HepG2 (cell line): ENCODE results near the gene NFYB. TPM values are rescaled to one million over a fixed set of nuclear protein-coding genes. Genes with fewer than 3 reads are reported as not detected.

Experiments
- ATAC-seq: fragments of 200-7000 bp; cut with Tn5 transposase; 3 replicates; pipeline ENCODE4 v1.9.1; 2020; ENCODE audit warnings: mild to moderate bottlenecking, moderate library complexity
- BruUV-seq: library from RNA; stranded (reverse); fragments of 400-500 nt; replicated peaks from 2 replicates; lab custom pipeline; 2021; lab: Mats Ljungman, UMichigan
- CTCF ChIA-PET: fragments of 300-600 bp; formaldehyde crosslinking; extraction: SDS; loops from one replicate; lab custom pipeline; 2021; ENCODE audit warnings: low total read pairs, inconsistent platforms, low intra/inter-chr PET ratio; lab: Yijun Ruan, JAX
- POLR2A ChIA-PET: fragments of 350-600 bp; sonication (Branson Sonifier 250); formaldehyde crosslinking; loops from one replicate; lab custom pipeline; 2020; ENCODE audit warnings: antibody characterized with exemption, inconsistent platforms; lab: Yijun Ruan, JAX
- DNase-seq: peaks from one replicate; pipeline ENCODE4 v3.0.0-alpha.2; 2015; ENCODE audit warnings: low spot score
- FAIRE-seq: peaks from 3 replicates; lab custom pipeline; 2011; peaks lifted over from hg19 to GRCh38; lab: Jason Lieb, UNC
- H2AFZ ChIP-seq: one replicate; pipeline ENCODE4 v1.6.1; 2011; ENCODE audit warnings: low read length, inconsistent platforms
- H3K27ac ChIP-seq: fragments of 300-600 bp; 3 replicates; pipeline ENCODE4 v1.8.0; 2011; ENCODE audit warnings: mixed run types, mild to moderate bottlenecking, mixed read lengths, low read length, inconsistent platforms; ENCODE audit not compliant: insufficient read depth; ENCODE audit errors: extremely low read length
- H3K27me3 ChIP-seq, 2 experiments: fragments of 200-600 bp in 1 of 2; 2 replicates in 1 of 2; 3 replicates in 1 of 2; pipeline versions ENCODE4 v1.6.0 to v1.8.0; 2011; ENCODE audit warnings: low read length in 2 of 2, mild to moderate bottlenecking in 2 of 2, moderate library complexity in 2 of 2, inconsistent platforms in 1 of 2; ENCODE audit not compliant: insufficient read depth in 2 of 2, control insufficient read depth in 1 of 2
- H3K36me3 ChIP-seq, 2 experiments: fragments of 200-600 bp in 1 of 2; replicated peaks in 1 of 2; 2 replicates in 1 of 2; 3 replicates in 1 of 2; pipeline versions ENCODE4 v1.5.1 to v1.8.0; 2011; ENCODE audit warnings: low read length in 2 of 2, inconsistent platforms in 1 of 2; ENCODE audit not compliant: insufficient read depth in 2 of 2, control insufficient read depth in 1 of 2
- H3K4me1 ChIP-seq: 2 replicates; pipeline ENCODE4 v1.5.1; 2012; ENCODE audit warnings: low read length, inconsistent platforms; ENCODE audit not compliant: insufficient read depth
- H3K4me2 ChIP-seq: 2 replicates; pipeline ENCODE4 v1.6.0; 2011; ENCODE audit warnings: low read depth, low read length, inconsistent platforms
- H3K4me3 ChIP-seq, 3 experiments: fragments of 200-600 bp in 1 of 3; sonication (generic), shearing (Covaris generic) in 1 of 3; replicated peaks in 1 of 3; 2 replicates each; pipeline ENCODE4 v1.5.1; 2011 to 2016; ENCODE audit warnings: low read length in 3 of 3, inconsistent platforms in 2 of 3, low read depth in 2 of 3, mild to moderate bottlenecking in 2 of 3, control low read depth in 1 of 3, mixed read lengths in 1 of 3; ENCODE audit not compliant: insufficient read depth in 1 of 3
- H3K79me2 ChIP-seq: one replicate; pipeline ENCODE4 v1.6.1; 2011; ENCODE audit warnings: low read length, inconsistent platforms; ENCODE audit not compliant: insufficient read depth
- H3K9ac ChIP-seq: 2 replicates; pipeline ENCODE4 v1.6.0; 2011; ENCODE audit warnings: mild to moderate bottlenecking, low read depth, low read length, inconsistent platforms; ENCODE audit not compliant: insufficient read depth
- H3K9me3 ChIP-seq: 2 replicates; pipeline ENCODE4 v1.5.1; 2012; ENCODE audit warnings: mild to moderate bottlenecking, low read length
- H4K20me1 ChIP-seq: 2 replicates; pipeline ENCODE4 v1.6.0; 2011; ENCODE audit warnings: inconsistent platforms, mild to moderate bottlenecking, low read length, moderate library complexity; ENCODE audit not compliant: insufficient read depth
- BRCA1 ChIP-seq: sonication (generic); formaldehyde crosslinking; IDR thresholded peaks from 2 replicates; pipeline ENCODE4 v1.4.0; 2020; ENCODE audit warnings: missing genetic modification reagents
- NR3C1 ChIP-seq: sonication (generic); formaldehyde crosslinking; IDR thresholded peaks from 2 replicates; pipeline ENCODE4 v1.4.0; 2020; ENCODE audit warnings: missing genetic modification reagents
- SIX1 ChIP-seq: sonication (generic); formaldehyde crosslinking; IDR thresholded peaks from 2 replicates; pipeline ENCODE4 v1.4.0; 2020; ENCODE audit warnings: missing genetic modification reagents, borderline replicate concordance
- ZNF225 ChIP-seq: sonication (generic); formaldehyde crosslinking; IDR thresholded peaks from 2 replicates; pipeline ENCODE4 v1.4.0; 2020; ENCODE audit warnings: mild to moderate bottlenecking, missing genetic modification reagents
- ZNF446 ChIP-seq: sonication (generic); formaldehyde crosslinking; IDR thresholded peaks from 2 replicates; pipeline ENCODE4 v1.5.0; 2020; ENCODE audit warnings: mild to moderate bottlenecking, missing genetic modification reagents
- ZNF720 ChIP-seq: sonication (generic); formaldehyde crosslinking; IDR thresholded peaks from 2 replicates; pipeline ENCODE4 v1.4.0; 2020; ENCODE audit warnings: missing genetic modification reagents
- WGBS: methylation state at CpG from one replicate; pipeline ENCODE4 v1.1.6; 2017; ENCODE audit warnings: low lambda C conversion rate; 5-methylcytosine and 5-hydroxymethylcytosine counted together
- in situ Hi-C: cut with HindIII; loops from 2 replicates; pipeline ENCODE4 v1.10.0; 2017; ENCODE audit warnings: low pct_unique_long_range_greater_than_20kb; ENCODE audit not compliant: extremely low pct_ligation_motif_present
- intact Hi-C: fragments of 100-400 bp; cut with micrococcal nuclease; formaldehyde crosslinking; loops from one replicate; pipeline ENCODE4 v1.10.0; 2022; ENCODE audit not compliant: unreplicated experiment
- polyA plus RNA-seq, 8 experiments: library from polyadenylated mRNA; depleted of rRNA in 3 of 8; stranded (reverse) in 7 of 8; unstranded in 1 of 8; fragments of >200 nt; fragmentation: Illumina TruSeq in 4 of 8; extraction: Trizol in 4 of 8; gene quantifications; 2 replicates each; pipeline versions ENCODE4 v1.2.1 to v1.2.3, GENCODE V29; 2011 to 2016; ENCODE audit warnings: low read depth in 4 of 8, missing spikeins in 1 of 8, mixed read lengths in 1 of 8; ENCODE audit not compliant: insufficient read depth in 1 of 8
- total RNA-seq, 5 experiments: library from RNA; depleted of rRNA; stranded (reverse); fragments of >200 nt; fragmentation: Illumina TruSeq; extraction: Trizol; gene quantifications; 2 replicates each; pipeline ENCODE4 v1.2.3, GENCODE V29; 2016; ENCODE audit warnings: low read depth in 1 of 5
- TF ChIP-seq, protein P1 (sequence below): sonication (generic); formaldehyde crosslinking; IDR thresholded peaks from 2 replicates; pipeline ENCODE4 v1.8.1; 2023; ENCODE audit warnings: missing genetic modification reagents, inconsistent platforms, borderline replicate concordance
- TF ChIP-seq, protein P2 (sequence below): IDR thresholded peaks from 2 replicates; pipeline ENCODE4 v1.6.1; 2016; ENCODE audit warnings: mild to moderate bottlenecking, missing biosample characterization, missing genetic modification reagents
- TF ChIP-seq, protein P3 (sequence below): sonication (generic); formaldehyde crosslinking; IDR thresholded peaks from 2 replicates; pipeline ENCODE4 v1.8.0; 2022; ENCODE audit warnings: missing genetic modification reagents, mild to moderate bottlenecking, moderate library complexity, borderline replicate concordance

NFYB gene
- total and polyA plus RNA-seq, 2 of the 13 experiments (the other 11 are each of a cell fraction or from before 2014, with no cell fraction given), result 18.7 to 36.6 TPM

DNA sequence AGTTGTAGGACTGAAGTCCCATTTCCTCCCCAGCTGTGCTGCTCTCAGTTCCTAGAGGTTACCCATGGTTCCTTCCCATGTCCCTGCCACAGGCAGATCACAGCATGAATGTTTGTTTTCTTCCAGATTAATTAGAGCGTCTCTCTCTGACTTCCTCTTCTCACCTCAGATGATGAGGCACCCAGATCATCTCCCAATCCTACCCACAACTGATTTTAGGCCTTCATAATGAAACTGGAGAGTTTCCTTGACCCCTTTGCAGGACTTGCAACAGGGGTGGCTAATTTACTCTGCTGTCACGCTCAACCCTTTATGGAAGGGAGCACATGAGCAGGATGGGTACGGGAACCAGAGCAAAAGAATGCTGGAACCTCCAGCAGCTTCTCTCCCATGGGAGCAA is 45.4 kb upstream of the NFYB start:
- no peak overlapping the region for H3K4me3 ChIP-seq
- no peak for FAIRE-seq
- in situ Hi-C loops (no loop called here), intact Hi-C loops (no loop called here)
- ATAC-seq, result no peak
- no peak overlapping the region for H2AFZ ChIP-seq
- DNase-seq, result no peak
- WGBS, result 5% methylated on average over 3 of the region's 3 CpGs
- H3K9me3 ChIP-seq, result no peaks in the 10 kb centered on the region
- H3K9ac ChIP-seq, result no peak overlapping the region
- ChIA-PET POLR2A (no interaction called here), CTCF (no interaction called here)
- H3K36me3 ChIP-seq, result no peaks in the 10 kb centered on the region
- no peaks in the 10 kb centered on the region for H3K79me2 ChIP-seq
- no peaks in the 10 kb centered on the region for H4K20me1 ChIP-seq
- peaks cover 14% of the 10 kb centered on the region for H3K4me1 ChIP-seq
- H3K4me2 ChIP-seq, result no peak overlapping the region
- BruUV-seq, result no TSS peak
- H3K27ac ChIP-seq, result no peak overlapping the region
- TF ChIP-seq ZNF720 (no peak), ZNF446 (CRISPR knock-in tag) (no peak), NR3C1 (CRISPR knock-in tag) (no peak), SIX1 (CRISPR knock-in tag) (no peak), ZNF225 (CRISPR knock-in tag) (no peak), BRCA1 (CRISPR knock-in tag) (no peak)
- TF ChIP-seq, protein P1, sequence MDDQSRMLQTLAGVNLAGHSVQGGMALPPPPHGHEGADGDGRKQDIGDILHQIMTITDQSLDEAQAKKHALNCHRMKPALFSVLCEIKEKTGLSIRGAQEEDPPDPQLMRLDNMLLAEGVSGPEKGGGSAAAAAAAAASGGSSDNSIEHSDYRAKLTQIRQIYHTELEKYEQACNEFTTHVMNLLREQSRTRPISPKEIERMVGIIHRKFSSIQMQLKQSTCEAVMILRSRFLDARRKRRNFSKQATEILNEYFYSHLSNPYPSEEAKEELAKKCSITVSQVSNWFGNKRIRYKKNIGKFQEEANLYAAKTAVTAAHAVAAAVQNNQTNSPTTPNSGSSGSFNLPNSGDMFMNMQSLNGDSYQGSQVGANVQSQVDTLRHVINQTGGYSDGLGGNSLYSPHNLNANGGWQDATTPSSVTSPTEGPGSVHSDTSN (CRISPR knock-in tag), result no peak
- TF ChIP-seq, protein P2, sequence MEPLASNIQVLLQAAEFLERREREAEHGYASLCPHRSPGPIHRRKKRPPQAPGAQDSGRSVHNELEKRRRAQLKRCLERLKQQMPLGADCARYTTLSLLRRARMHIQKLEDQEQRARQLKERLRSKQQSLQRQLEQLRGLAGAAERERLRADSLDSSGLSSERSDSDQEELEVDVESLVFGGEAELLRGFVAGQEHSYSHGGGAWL (CRISPR knock-in tag), result no peak
- TF ChIP-seq, protein P3, sequence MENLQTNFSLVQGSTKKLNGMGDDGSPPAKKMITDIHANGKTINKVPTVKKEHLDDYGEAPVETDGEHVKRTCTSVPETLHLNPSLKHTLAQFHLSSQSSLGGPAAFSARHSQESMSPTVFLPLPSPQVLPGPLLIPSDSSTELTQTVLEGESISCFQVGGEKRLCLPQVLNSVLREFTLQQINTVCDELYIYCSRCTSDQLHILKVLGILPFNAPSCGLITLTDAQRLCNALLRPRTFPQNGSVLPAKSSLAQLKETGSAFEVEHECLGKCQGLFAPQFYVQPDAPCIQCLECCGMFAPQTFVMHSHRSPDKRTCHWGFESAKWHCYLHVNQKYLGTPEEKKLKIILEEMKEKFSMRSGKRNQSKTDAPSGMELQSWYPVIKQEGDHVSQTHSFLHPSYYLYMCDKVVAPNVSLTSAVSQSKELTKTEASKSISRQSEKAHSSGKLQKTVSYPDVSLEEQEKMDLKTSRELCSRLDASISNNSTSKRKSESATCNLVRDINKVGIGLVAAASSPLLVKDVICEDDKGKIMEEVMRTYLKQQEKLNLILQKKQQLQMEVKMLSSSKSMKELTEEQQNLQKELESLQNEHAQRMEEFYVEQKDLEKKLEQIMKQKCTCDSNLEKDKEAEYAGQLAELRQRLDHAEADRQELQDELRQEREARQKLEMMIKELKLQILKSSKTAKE (CRISPR knock-in tag), result no peak
- TF ChIP-seq, all 625 proteins: peak for 0
- no peaks in the 10 kb centered on the region for H3K27me3 ChIP-seq
